SK-N-MC (cell line): Measurements from ENCODE around the gene PEA15.

ENCODE experiments used
- EZH2 ChIP-seq: fragments of 200-600 bp; sonication (generic); IDR thresholded peaks from one replicate; pipeline ENCODE4 v1.6.1; 2017; ENCODE audit warnings: antibody characterized with exemption
- FOXP2 ChIP-seq: optimal IDR thresholded peaks from 2 replicates; pipeline ENCODE3; 2011; ENCODE audit warnings: mild to moderate bottlenecking, moderate library complexity; ENCODE audit not compliant: insufficient read depth; ENCODE audit errors: extremely low read length, control extremely low read depth
- POLR2AphosphoS5 ChIP-seq: IDR thresholded peaks from 2 replicates; pipeline ENCODE4 v1.6.1; 2012; ENCODE audit warnings: mild to moderate bottlenecking, low read depth, low read length, borderline replicate concordance

DNA sequence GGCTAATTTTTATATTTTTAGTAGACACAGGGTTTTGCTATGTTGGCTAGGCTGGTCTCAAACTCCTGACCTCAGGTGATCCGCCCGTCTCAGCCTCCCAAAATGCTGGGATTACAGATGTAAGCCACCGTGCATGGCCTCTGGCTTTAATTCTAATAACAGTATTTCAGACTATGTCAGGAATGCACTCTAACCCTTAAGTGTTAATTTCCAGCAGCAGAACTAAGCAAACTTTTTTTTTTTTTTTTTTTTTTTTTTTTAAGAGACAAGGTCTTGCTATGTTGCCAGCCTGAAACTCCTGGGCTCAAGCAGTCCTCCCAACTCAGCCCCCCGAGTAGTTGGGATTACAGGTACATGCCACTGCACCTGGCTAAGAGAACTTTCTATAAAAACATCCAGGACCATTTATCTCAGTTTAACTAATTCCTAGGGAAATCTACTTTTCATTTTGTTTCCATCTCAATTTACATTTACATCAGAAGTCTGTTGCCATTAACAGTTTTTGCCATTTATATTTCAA is 50.7 kb downstream of the PEA15 start:
- TF ChIP-seq EZH2 (no peak), POLR2AphosphoS5 (no peak), FOXP2 (no peak)
